ENCODE measurements around the gene ODF2L. TPM values are rescaled to one million over a fixed set of nuclear protein-coding genes. Genes with fewer than 3 reads are reported as not detected.

The ODF2L gene
- total RNA-seq, 1 experiment from 2014 or later, result 27.3 TPM

DNA sequence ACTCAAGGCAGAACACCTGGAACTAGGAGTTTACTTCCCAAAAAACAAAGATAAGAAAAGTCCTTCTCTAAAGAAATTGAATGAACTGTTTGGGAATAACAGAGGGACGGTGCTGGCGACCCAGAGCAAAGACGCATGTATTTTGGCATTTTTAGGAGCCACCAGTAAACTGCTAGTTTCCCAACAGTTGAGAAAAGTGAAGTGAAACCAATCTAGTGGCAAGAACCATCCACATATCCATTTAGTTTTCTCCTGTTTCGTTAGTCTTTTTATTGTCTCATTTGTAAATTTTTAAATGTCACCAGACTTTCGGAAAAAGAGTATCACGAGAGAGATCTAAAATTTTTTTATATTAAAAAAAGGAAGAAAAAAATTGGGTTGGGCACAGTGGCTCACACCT lies 30.2 kb downstream of the ODF2L start:
- Mint-ChIP-seq H3K9me3 (no peaks in the 10 kb centered on the region), H3K36me3 (ENCODE audit: insufficient read depth in 1 of 3, low read depth in 3 of 3) (0 out of 7 replicates have a peak, but pooled peaks cover 0 to 4% (median 0%) of the 10 kb centered on the region in 3 experiments), H3K4me3 (no peak overlapping the region), H3K27me3 (ENCODE audit: low read depth) (no peaks in the 10 kb centered on the region), H3K27ac (no peak overlapping the region), H3K4me1 (no peaks in the 10 kb centered on the region)
- Histone ChIP-seq H3K27ac (ENCODE audit: insufficient read length, low read depth, low read length) (no peak overlapping the region), H3K79me1 (ENCODE audit: insufficient read depth, low read depth, low read length, poor library complexity, severe bottlenecking) (no peaks in the 10 kb centered on the region), H3K23me2 (ENCODE audit: insufficient read length, low read depth, low read length, poor library complexity, severe bottlenecking) (no peaks in the 10 kb centered on the region), H2AK5ac (ENCODE audit: insufficient read length, low read length) (no peak overlapping the region), H3K23ac (ENCODE audit: insufficient read length, low read depth, low read length) (no peak overlapping the region), H3K27me3 (ENCODE audit: insufficient read depth, low read length) (no peaks in the 10 kb centered on the region), H3K79me2 (ENCODE audit: insufficient read depth, low read length) (no peaks in the 10 kb centered on the region), H2BK12ac (ENCODE audit: insufficient read length, low read depth, low read length) (no peak overlapping the region), H4K8ac (replicated peaks; ENCODE audit: insufficient read length, low read depth, low read length) (no peak overlapping the region), H4K5ac (ENCODE audit: insufficient read length, low read depth, low read length) (no peak overlapping the region), H3T11ph (ENCODE audit: low read length) (no peak overlapping the region), H3K18ac (ENCODE audit: insufficient read length, low read depth, low read length) (no peak overlapping the region), H4K20me1 (ENCODE audit: control insufficient read depth, insufficient read depth, insufficient read length) (no peaks in the 10 kb centered on the region), H3K9ac (ENCODE audit: extremely low read depth, insufficient read length, low read length) (no peak overlapping the region), H3K4me2 (ENCODE audit: insufficient read depth, insufficient read length, low read length) (no peak overlapping the region), H3K14ac (ENCODE audit: insufficient read depth, low read length) (no peak overlapping the region), H2BK120ac (ENCODE audit: low read depth, low read length, poor library complexity, severe bottlenecking) (no peak overlapping the region), H4K91ac (ENCODE audit: insufficient read length, low read depth, low read length) (no peak overlapping the region), H2AFZ (ENCODE audit: low read length) (no peak overlapping the region), H3K4ac (ENCODE audit: low read depth, low read length) (no peak overlapping the region), H2BK15ac (ENCODE audit: low read depth, low read length) (no peak overlapping the region), H3K4me1 (ENCODE audit: insufficient read depth, low read length) (no peaks in the 10 kb centered on the region), H2BK5ac (ENCODE audit: insufficient read length, low read length) (no peak overlapping the region), H3K56ac (ENCODE audit: insufficient read length, low read depth, low read length) (no peak overlapping the region), H2BK20ac (ENCODE audit: low read depth, low read length, poor library complexity, severe bottlenecking) (no peak overlapping the region), H3K9me3 (ENCODE audit: control insufficient read depth, low read depth, low read length) (no peaks in the 10 kb centered on the region)
- TF ChIP-seq, protein P1, sequence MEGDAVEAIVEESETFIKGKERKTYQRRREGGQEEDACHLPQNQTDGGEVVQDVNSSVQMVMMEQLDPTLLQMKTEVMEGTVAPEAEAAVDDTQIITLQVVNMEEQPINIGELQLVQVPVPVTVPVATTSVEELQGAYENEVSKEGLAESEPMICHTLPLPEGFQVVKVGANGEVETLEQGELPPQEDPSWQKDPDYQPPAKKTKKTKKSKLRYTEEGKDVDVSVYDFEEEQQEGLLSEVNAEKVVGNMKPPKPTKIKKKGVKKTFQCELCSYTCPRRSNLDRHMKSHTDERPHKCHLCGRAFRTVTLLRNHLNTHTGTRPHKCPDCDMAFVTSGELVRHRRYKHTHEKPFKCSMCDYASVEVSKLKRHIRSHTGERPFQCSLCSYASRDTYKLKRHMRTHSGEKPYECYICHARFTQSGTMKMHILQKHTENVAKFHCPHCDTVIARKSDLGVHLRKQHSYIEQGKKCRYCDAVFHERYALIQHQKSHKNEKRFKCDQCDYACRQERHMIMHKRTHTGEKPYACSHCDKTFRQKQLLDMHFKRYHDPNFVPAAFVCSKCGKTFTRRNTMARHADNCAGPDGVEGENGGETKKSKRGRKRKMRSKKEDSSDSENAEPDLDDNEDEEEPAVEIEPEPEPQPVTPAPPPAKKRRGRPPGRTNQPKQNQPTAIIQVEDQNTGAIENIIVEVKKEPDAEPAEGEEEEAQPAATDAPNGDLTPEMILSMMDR (conservative IDR thresholded peaks at IDR 0.05), result no peak
- no CpG with 5 or more reads among the region's 6 CpGs for WGBS (ENCODE audit: extremely low coverage, insufficient read length, low lambda C conversion rate)
- no peak for DNase-seq
